B cell (primary cell): ENCODE measurements around the gene GCH1. TPM values are rescaled to one million over a fixed set of nuclear protein-coding genes. Genes with fewer than 3 reads are reported as not detected.

Experiments
- ATAC-seq: fragments of 200-7000 bp; cut with Tn5 transposase; one replicate; pipeline ENCODE4 v1.10.0; 2021; ENCODE audit warnings: low read depth, mild to moderate bottlenecking, moderate number of reproducible peaks, moderate library complexity
- CTCF ChIA-PET: fragments of 350-600 bp; sonication (Branson Sonifier 250); formaldehyde crosslinking; loops from one replicate; lab custom pipeline; 2021; ENCODE audit warnings: antibody characterized with exemption, inconsistent platforms; lab: Charles Lee
- POLR2A ChIA-PET: fragments of 350-600 bp; sonication (Branson Sonifier 250); formaldehyde crosslinking; loops from one replicate; lab custom pipeline; 2021; ENCODE audit warnings: antibody characterized with exemption; lab: Charles Lee
- DNase-seq: peaks from one replicate; pipeline ENCODE4 v3.0.0; 2013
- H2AFZ ChIP-seq: 2 replicates; pipeline ENCODE4 v1.6.1; 2012; ENCODE audit warnings: mild to moderate bottlenecking, low read depth, low read length; ENCODE audit not compliant: insufficient read depth, poor library complexity, severe bottlenecking
- H3K27ac ChIP-seq, 2 donors: 1 replicate in 1 of 2; 2 replicates in 1 of 2; pipeline ENCODE4 v1.5.1; 2012 to 2013; ENCODE audit warnings: low read length in 2 of 2, mild to moderate bottlenecking in 2 of 2, moderate library complexity in 1 of 2
- H3K27me3 ChIP-seq, 4 experiments: fragments of 200-600 bp in 1 of 4; sonication (generic) in 1 of 4; replicated peaks in 1 of 4; 1 replicate in 2 of 4; 2 replicates in 2 of 4; pipeline versions ENCODE4 v1.6.1 to v1.7.0; 2013 to 2016; ENCODE audit warnings: low read length in 3 of 4, mild to moderate bottlenecking in 2 of 4, mixed read lengths in 1 of 4, moderate library complexity in 1 of 4; ENCODE audit not compliant: insufficient read depth in 4 of 4, control insufficient read depth in 3 of 4; ENCODE audit errors: control extremely low read depth in 1 of 4
- H3K36me3 ChIP-seq, 2 experiments: replicated peaks in 1 of 2; 1 replicate in 1 of 2; 2 replicates in 1 of 2; pipeline versions ENCODE4 v1.6.1 to v1.7.1; 2013; ENCODE audit warnings: low read length in 1 of 2; ENCODE audit not compliant: insufficient read depth in 2 of 2, control insufficient read depth in 1 of 2; ENCODE audit errors: control extremely low read depth in 1 of 2, extremely low read depth in 1 of 2
- H3K4me1 ChIP-seq, 2 donors: fragments of 200-600 bp in 1 of 2; sonication (generic) in 1 of 2; 1 replicate in 1 of 2; 2 replicates in 1 of 2; pipeline versions ENCODE4 v1.5.1 to v1.6.1; 2013 to 2017; ENCODE audit warnings: low read length in 2 of 2; ENCODE audit not compliant: control insufficient read depth in 2 of 2, insufficient read depth in 2 of 2
- H3K4me2 ChIP-seq: replicated peaks from 2 replicates; pipeline ENCODE3; 2012; ENCODE audit warnings: mild to moderate bottlenecking, low read depth, low read length; ENCODE audit not compliant: poor library complexity, severe bottlenecking
- H3K4me3 ChIP-seq, 5 experiments: fragments of 200-600 bp in 1 of 5; sonication (generic) in 1 of 5; 1 replicate in 3 of 5; 2 replicates in 2 of 5; pipeline versions ENCODE4 v1.5.1 to v1.7.0; 2011 to 2016; ENCODE audit warnings: low read length in 4 of 5, mild to moderate bottlenecking in 4 of 5, low read depth in 2 of 5, control low read depth in 1 of 5, moderate library complexity in 1 of 5; ENCODE audit not compliant: insufficient read depth in 1 of 5; ENCODE audit errors: control extremely low read depth in 1 of 5, extremely low read depth in 1 of 5
- H3K79me2 ChIP-seq: fragments of 200-600 bp; sonication (generic); one replicate; pipeline ENCODE4 v1.6.0; 2016; ENCODE audit warnings: low read length; ENCODE audit not compliant: control insufficient read depth, insufficient read depth
- H3K9ac ChIP-seq: fragments of 200-600 bp; sonication (generic); 2 replicates; pipeline ENCODE4 v1.6.1; 2017; ENCODE audit warnings: mild to moderate bottlenecking, low read length, moderate library complexity
- H3K9me3 ChIP-seq, 3 donors: one replicate each; pipeline versions ENCODE4 v1.6.1 to v1.7.1; 2013; ENCODE audit warnings: low read length in 2 of 3; ENCODE audit not compliant: control insufficient read depth in 2 of 3, insufficient read depth in 1 of 3; ENCODE audit errors: control extremely low read depth in 1 of 3
- H4K20me1 ChIP-seq: 2 replicates; pipeline ENCODE4 v1.6.0; 2012; ENCODE audit warnings: mild to moderate bottlenecking, low read length; ENCODE audit not compliant: insufficient read depth, control insufficient read depth, poor library complexity, severe bottlenecking
- H3K27ac Mint-ChIP-seq: one replicate; pipeline ENCODE4 v1.8.0; 2021; ENCODE audit warnings: mixed read lengths
- H3K27me3 Mint-ChIP-seq: one replicate; pipeline ENCODE4 v1.8.0; 2021; ENCODE audit warnings: mixed read lengths
- H3K4me1 Mint-ChIP-seq: one replicate; pipeline ENCODE4 v1.8.0; 2021; ENCODE audit warnings: mixed read lengths
- H3K4me3 Mint-ChIP-seq: one replicate; pipeline ENCODE4 v1.8.0; 2021; ENCODE audit warnings: mixed read lengths
- H3K9me3 Mint-ChIP-seq: one replicate; pipeline ENCODE4 v1.8.0; 2022; ENCODE audit warnings: mixed read lengths; ENCODE audit not compliant: insufficient read depth
- CTCF ChIP-seq: fragments of 200-600 bp; IDR thresholded peaks from one replicate; pipeline ENCODE4 v1.8.0; 2022; ENCODE audit warnings: antibody characterized with exemption, mild to moderate bottlenecking
- EZH2 ChIP-seq: IDR thresholded peaks from 2 replicates; pipeline ENCODE4 v1.6.1; 2012; ENCODE audit warnings: borderline replicate concordance, low read depth, mild to moderate bottlenecking, moderate library complexity, low read length; ENCODE audit not compliant: insufficient read depth, poor library complexity, severe bottlenecking
- WGBS: methylation state at CpG from one replicate; pipeline ENCODE4 v1.1.5; 2013; ENCODE audit warnings: missing lambda C conversion rate; ENCODE audit not compliant: insufficient coverage; 5-methylcytosine and 5-hydroxymethylcytosine counted together
- intact Hi-C: fragments of 100-400 bp; cut with micrococcal nuclease; formaldehyde crosslinking; loops from one replicate; pipeline ENCODE4 v1.10.0; 2022
- polyA plus RNA-seq: library from polyadenylated mRNA; depleted of rRNA; stranded (reverse); fragments of >200 nt; gene quantifications from 2 replicates; pipeline ENCODE4 v1.2.3, GENCODE V29; 2012
- total RNA-seq, 2 donors: library from RNA; stranded (reverse); fragments of 120-200 nt in 1 of 2; gene quantifications; 1 replicate in 1 of 2; 2 replicates in 1 of 2; pipeline versions ENCODE4 v1.2.3 to v1.2.4, GENCODE V29; 2013 to 2022

GCH1 gene
- total and polyA plus RNA-seq, 2 donors (not counting 1 experiment from before 2014, with no cell fraction given) = 17.0 to 24.6 TPM

- ATAC-seq = no peak
- Histone ChIP-seq H3K27me3 (no peaks in the 10 kb centered on the region), H3K9me3 (peaks cover 0 to 7% (median 5%) of the 10 kb centered on the region in 3 donors), H4K20me1 (no peaks in the 10 kb centered on the region), H3K79me2 (no peaks in the 10 kb centered on the region), H3K36me3 (peaks cover 0 to 3% of the 10 kb centered on the region in 2 experiments), H3K4me1 (no peaks in the 10 kb centered on the region), H2AFZ (no peak overlapping the region), H3K4me2 (no peak overlapping the region), H3K27ac (no peak overlapping the region), H3K9ac (no peak overlapping the region), H3K4me3 (no peak overlapping the region)
- ChIA-PET POLR2A (no interaction called here), CTCF (interaction anchor here (0.6 to 4.6 kb wide), 4 partner anchors 10 to 20 kb away, joined by 3 to 29 read pairs (median 6); no protein-coding TSS in a partner anchor)
- DNase-seq = no peak
- Mint-ChIP-seq H3K4me3 (no peak overlapping the region), H3K27me3 (peaks cover 5% of the 10 kb centered on the region), H3K4me1 (no peaks in the 10 kb centered on the region), H3K9me3 (no peaks in the 10 kb centered on the region), H3K27ac (no peak overlapping the region)
- WGBS = 100% methylated on average over 3 of the region's 3 CpGs
- TF ChIP-seq CTCF = no peak
- no peak for TF ChIP-seq EZH2
- intact Hi-C loops = no loop called here
These were observed 107.8 kb downstream of the GCH1 start for GRCh38 chr14:54794796-54795195.

GRCh38 chr14:54794159-54794558 lies 108.5 kb downstream of the GCH1 start:
- H3K4me3 ChIP-seq = no peak overlapping the region
- H3K9ac ChIP-seq = no peak overlapping the region
- ChIA-PET POLR2A (no interaction called here), CTCF (interaction anchor here (0.6 to 4.6 kb wide), 4 partner anchors 10 to 20 kb away, joined by 3 to 29 read pairs (median 6); no protein-coding TSS in a partner anchor)
- H3K27me3 ChIP-seq = no peaks in the 10 kb centered on the region
- no peaks in the 10 kb centered on the region for H3K4me1 ChIP-seq
- H2AFZ ChIP-seq = no peak overlapping the region
- Mint-ChIP-seq H3K27ac (no peak overlapping the region), H3K4me3 (no peak overlapping the region), H3K27me3 (peaks cover 3% of the 10 kb centered on the region), H3K4me1 (no peaks in the 10 kb centered on the region), H3K9me3 (no peaks in the 10 kb centered on the region)
- H3K4me2 ChIP-seq = no peak overlapping the region
- H3K27ac ChIP-seq = no peak overlapping the region
- peaks cover 0 to 7% (median 5%) of the 10 kb centered on the region in 3 donors for H3K9me3 ChIP-seq
- intact Hi-C loops = no loop called here
- DNase-seq (no peak), ATAC-seq (no peak)
- H3K79me2 ChIP-seq = no peaks in the 10 kb centered on the region
- no peaks in the 10 kb centered on the region for H4K20me1 ChIP-seq
- peaks cover 0 to 3% of the 10 kb centered on the region in 2 experiments for H3K36me3 ChIP-seq
- TF ChIP-seq EZH2 = no peak
- no peak for TF ChIP-seq CTCF
- no CpG with 5 or more reads among the region's 1 CpG for WGBS
